Natural killer cell (primary cell): ENCODE results near the gene GRM5. TPM values are rescaled to one million over a fixed set of nuclear protein-coding genes. Genes with fewer than 3 reads are reported as not detected.

Source experiments
- ATAC-seq, 3 donors: fragments of 150-1000 bp in 2 of 3; fragments of 200-7000 bp in 1 of 3; cut with Tn5 transposase; 1 replicate in 1 of 3; 2 replicates in 2 of 3; pipeline ENCODE4 v1.10.0; 2021; ENCODE audit warnings: mild to moderate bottlenecking in 2 of 3, moderate library complexity in 2 of 3
- DNase-seq, 2 donors: peaks; one replicate each; pipeline versions ENCODE4 v3.0.0 to v3.0.0-alpha.2; 2013 to 2021; ENCODE audit warnings: mixed read lengths in 1 of 2
- H3K27ac ChIP-seq: one replicate; pipeline ENCODE4 v1.5.1; 2013; ENCODE audit warnings: mild to moderate bottlenecking, low read length
- H3K27me3 ChIP-seq: one replicate; pipeline ENCODE4 v1.6.1; 2013; ENCODE audit warnings: low read length; ENCODE audit not compliant: control insufficient read depth, insufficient read depth
- H3K36me3 ChIP-seq: one replicate; pipeline ENCODE4 v1.6.1; 2013; ENCODE audit warnings: low read length; ENCODE audit not compliant: control insufficient read depth, insufficient read depth
- H3K4me1 ChIP-seq: one replicate; pipeline ENCODE4 v1.6.1; 2013; ENCODE audit warnings: low read length; ENCODE audit not compliant: control insufficient read depth, insufficient read depth
- H3K4me3 ChIP-seq: one replicate; pipeline ENCODE4 v1.5.1; 2013; ENCODE audit warnings: low read length
- H3K9me3 ChIP-seq: one replicate; pipeline ENCODE4 v1.6.1; 2013; ENCODE audit warnings: low read length; ENCODE audit not compliant: control insufficient read depth, insufficient read depth
- H3K27ac Mint-ChIP-seq, 2 donors: one replicate each; pipeline ENCODE4 v1.8.0; 2022; ENCODE audit warnings: mild to moderate bottlenecking in 2 of 2, mixed read lengths in 2 of 2, moderate library complexity in 1 of 2
- H3K27me3 Mint-ChIP-seq, 2 donors: one replicate each; pipeline ENCODE4 v1.8.0; 2022; ENCODE audit warnings: low read depth in 2 of 2, mixed read lengths in 2 of 2
- H3K36me3 Mint-ChIP-seq: one replicate; pipeline ENCODE4 v1.8.0; 2022; ENCODE audit warnings: mixed read lengths
- H3K4me1 Mint-ChIP-seq, 2 donors: one replicate each; pipeline ENCODE4 v1.8.0; 2022; ENCODE audit warnings: mixed read lengths in 2 of 2
- H3K4me3 Mint-ChIP-seq: one replicate; pipeline ENCODE4 v1.8.0; 2022; ENCODE audit warnings: mild to moderate bottlenecking, moderate library complexity, mixed read lengths
- H3K9me3 Mint-ChIP-seq, 2 donors: one replicate each; pipeline ENCODE4 v1.8.0; 2022; ENCODE audit warnings: mixed read lengths in 2 of 2
- CTCF ChIP-seq: fragments of 200-600 bp; IDR thresholded peaks from one replicate; pipeline ENCODE4 v1.8.0; 2022; ENCODE audit warnings: antibody characterized with exemption
- WGBS: methylation state at CpG from one replicate; pipeline ENCODE4 v1.1.7; 2013; ENCODE audit warnings: missing lambda C conversion rate; ENCODE audit not compliant: insufficient coverage; 5-methylcytosine and 5-hydroxymethylcytosine counted together
- intact Hi-C: fragments of 100-400 bp; cut with micrococcal nuclease; formaldehyde crosslinking; loops from one replicate; pipeline ENCODE4 v1.14.2; 2022
- total RNA-seq, 4 donors: library from RNA; stranded (reverse); fragments of 120-200 nt in 1 of 4; gene quantifications; one replicate each; pipeline versions ENCODE4 v1.2.3 to v1.2.4, GENCODE V29; 2013 to 2022

Gene GRM5
- total RNA-seq, 3 donors from 2014 or later (not counting 1 experiment from before 2014, with no cell fraction given), result not detected

- Histone ChIP-seq H3K36me3 (no peaks in the 10 kb centered on the region), H3K4me3 (no peak overlapping the region), H3K27ac (no peak overlapping the region), H3K9me3 (no peaks in the 10 kb centered on the region), H3K4me1 (no peaks in the 10 kb centered on the region), H3K27me3 (no peaks in the 10 kb centered on the region)
- intact Hi-C loops, result no loop called here
- 100% methylated on average over 1 of the region's 2 CpGs for WGBS
- Mint-ChIP-seq H3K27ac (no peak overlapping the region), H3K9me3 (no peaks in the 10 kb centered on the region), H3K4me3 (no peak overlapping the region), H3K4me1 (no peaks in the 10 kb centered on the region), H3K27me3 (no peaks in the 10 kb centered on the region), H3K36me3 (no peaks in the 10 kb centered on the region)
- peak in 1 of 2 donors; percentile 3 for DNase-seq
- ATAC-seq, result no peak
- TF ChIP-seq CTCF, result no peak
Observed at GRCh38 chr11:88494848-88495247, 570.9 kb downstream of the GRM5 start.

GRCh38 chr11:88491674-88492073 lies 574.1 kb downstream of the GRM5 start:
- no peaks in the 10 kb centered on the region for H3K36me3 Mint-ChIP-seq
- H3K27ac Mint-ChIP-seq, result no peak overlapping the region
- Histone ChIP-seq H3K27ac (no peak overlapping the region), H3K9me3 (no peaks in the 10 kb centered on the region), H3K36me3 (no peaks in the 10 kb centered on the region), H3K27me3 (no peaks in the 10 kb centered on the region), H3K4me3 (no peak overlapping the region), H3K4me1 (no peaks in the 10 kb centered on the region)
- no peak for TF ChIP-seq CTCF
- intact Hi-C loops, result no loop called here
- no peaks in the 10 kb centered on the region for H3K27me3 Mint-ChIP-seq
- no peak for ATAC-seq
- DNase-seq, result no peak
- no peaks in the 10 kb centered on the region for H3K4me1 Mint-ChIP-seq
- no peaks in the 10 kb centered on the region for H3K9me3 Mint-ChIP-seq
- H3K4me3 Mint-ChIP-seq, result no peak overlapping the region

GRCh38 chr11:88489030-88489429 lies 576.8 kb downstream of the GRM5 start:
- Mint-ChIP-seq H3K27me3 (no peaks in the 10 kb centered on the region), H3K27ac (no peak overlapping the region), H3K4me1 (peaks cover 5 to 13% of the 10 kb centered on the region in 2 donors), H3K9me3 (no peaks in the 10 kb centered on the region), H3K36me3 (no peaks in the 10 kb centered on the region), H3K4me3 (no peak overlapping the region)
- DNase-seq (no peak), ATAC-seq (no peak)
- TF ChIP-seq CTCF, result no peak
- Histone ChIP-seq H3K27ac (no peak overlapping the region), H3K9me3 (no peaks in the 10 kb centered on the region), H3K4me3 (no peak overlapping the region), H3K27me3 (no peaks in the 10 kb centered on the region), H3K36me3 (no peaks in the 10 kb centered on the region), H3K4me1 (peaks cover 3% of the 10 kb centered on the region)
- 83% methylated on average over 2 of the region's 2 CpGs for WGBS
- intact Hi-C loops, result no loop called here

- Mint-ChIP-seq H3K27ac (no peak overlapping the region), H3K27me3 (no peaks in the 10 kb centered on the region), H3K4me1 (peaks cover 5 to 13% of the 10 kb centered on the region in 2 donors), H3K36me3 (no peaks in the 10 kb centered on the region), H3K4me3 (no peak overlapping the region), H3K9me3 (no peaks in the 10 kb centered on the region)
- DNase-seq, result no peak
- TF ChIP-seq CTCF, result no peak
- H3K9me3 ChIP-seq, result no peaks in the 10 kb centered on the region
- WGBS, result no CpG with 5 or more reads among the region's 1 CpG
- H3K4me3 ChIP-seq, result no peak overlapping the region
- intact Hi-C loops, result no loop called here
- H3K4me1 ChIP-seq, result peaks cover 3% of the 10 kb centered on the region
- H3K27me3 ChIP-seq, result no peaks in the 10 kb centered on the region
- ATAC-seq, result no peak
- no peaks in the 10 kb centered on the region for H3K36me3 ChIP-seq
- H3K27ac ChIP-seq, result no peak overlapping the region
Observed at GRCh38 chr11:88487646-88488045, 578.1 kb downstream of the GRM5 start.
